Dermis blood vessel endothelial cell (primary cell): Measurements from ENCODE around the gene AGXT. TPM values are rescaled to one million over a fixed set of nuclear protein-coding genes. Genes with fewer than 3 reads are reported as not detected.

Experiments
- DNase-seq: peaks from one replicate; pipeline ENCODE4 v3.0.0; 2010
- total RNA-seq: library from RNA; depleted of rRNA; stranded (reverse); fragments of >200 nt; gene quantifications from 2 replicates; pipeline ENCODE4 v1.2.3, GENCODE V29; 2014

AGXT gene
- not detected in 2 replicates for total RNA-seq

DNA sequence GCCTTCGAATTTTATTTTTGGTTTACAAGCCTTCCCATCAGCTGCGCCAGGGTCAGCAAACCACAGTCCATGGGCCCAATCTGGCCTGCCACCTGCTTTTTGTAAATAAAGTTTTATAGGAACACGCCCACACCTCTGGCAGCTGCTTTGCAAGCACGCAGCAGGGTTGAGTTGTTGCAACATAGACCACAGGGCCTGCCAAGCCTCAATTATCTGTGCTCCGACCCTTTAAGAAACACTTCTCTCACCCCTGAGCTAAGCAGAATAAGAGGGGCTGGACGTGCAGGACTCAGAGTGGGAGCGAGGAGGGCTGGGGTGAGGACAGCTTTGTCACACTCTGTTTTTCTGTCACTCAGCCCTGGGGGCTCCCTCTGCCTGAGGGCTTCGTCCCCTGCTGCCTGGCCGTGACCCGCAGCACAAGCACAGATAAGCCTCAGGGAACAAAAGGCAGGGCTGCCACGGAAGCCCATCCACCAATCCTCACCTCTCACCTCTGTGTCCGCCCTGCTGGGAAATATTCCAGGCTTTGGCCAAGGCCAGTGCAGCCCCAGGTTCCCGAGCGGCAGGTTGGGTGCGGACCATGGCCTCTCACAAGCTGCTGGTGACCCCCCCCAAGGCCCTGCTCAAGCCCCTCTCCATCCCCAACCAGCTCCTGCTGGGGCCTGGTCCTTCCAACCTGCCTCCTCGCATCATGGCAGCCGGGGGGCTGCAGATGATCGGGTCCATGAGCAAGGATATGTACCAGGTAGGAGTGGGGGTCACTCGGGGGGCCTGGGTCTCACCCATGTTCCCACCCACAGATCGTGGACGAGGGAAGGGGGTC lies at the start of gene AGXT:
Gene AGXT (plus strand): TSS at position 539 of the 823 bp plus-strand sequence. CDS start 42 bp downstream, at position 581.
- DNase-seq: no peak

DNA sequence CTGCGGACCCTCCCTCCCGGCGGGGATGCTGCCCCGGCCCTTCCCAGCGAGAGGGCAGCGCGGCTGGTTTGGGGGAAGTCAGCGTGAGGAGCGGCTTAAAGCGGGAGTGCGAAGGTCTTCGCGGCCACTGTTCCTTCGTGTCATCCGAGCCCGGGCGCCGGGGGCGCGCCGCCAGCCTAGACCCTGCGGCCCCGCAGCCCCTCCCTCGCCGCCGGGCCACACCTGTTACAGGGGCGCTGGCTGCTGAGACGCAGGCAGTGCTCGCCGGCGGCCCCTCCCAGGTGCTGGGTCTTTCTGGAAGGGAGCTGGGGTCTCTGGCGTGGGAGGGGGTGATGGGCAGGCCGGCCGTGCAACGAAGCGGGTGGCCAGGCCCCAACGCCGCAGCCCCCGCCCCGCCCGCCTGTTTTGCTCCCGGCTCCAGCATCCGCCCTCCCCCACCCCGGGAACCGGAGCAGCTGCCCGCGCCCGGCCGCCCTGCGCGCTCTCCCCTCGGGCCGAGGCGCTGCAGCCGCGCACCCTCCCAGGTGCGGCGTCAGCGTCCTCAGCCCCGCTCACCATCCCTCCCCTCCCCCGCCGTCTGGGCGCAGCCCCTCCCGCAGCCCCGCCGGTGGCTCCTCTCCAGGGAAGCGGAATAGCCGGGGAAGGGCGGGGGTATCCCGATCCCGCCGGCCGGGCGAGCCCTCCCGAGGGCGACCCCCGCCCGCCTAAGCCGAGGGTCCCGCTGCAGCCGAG lies 49.3 kb upstream of the AGXT start:
- DNase-seq: no peak

DNA sequence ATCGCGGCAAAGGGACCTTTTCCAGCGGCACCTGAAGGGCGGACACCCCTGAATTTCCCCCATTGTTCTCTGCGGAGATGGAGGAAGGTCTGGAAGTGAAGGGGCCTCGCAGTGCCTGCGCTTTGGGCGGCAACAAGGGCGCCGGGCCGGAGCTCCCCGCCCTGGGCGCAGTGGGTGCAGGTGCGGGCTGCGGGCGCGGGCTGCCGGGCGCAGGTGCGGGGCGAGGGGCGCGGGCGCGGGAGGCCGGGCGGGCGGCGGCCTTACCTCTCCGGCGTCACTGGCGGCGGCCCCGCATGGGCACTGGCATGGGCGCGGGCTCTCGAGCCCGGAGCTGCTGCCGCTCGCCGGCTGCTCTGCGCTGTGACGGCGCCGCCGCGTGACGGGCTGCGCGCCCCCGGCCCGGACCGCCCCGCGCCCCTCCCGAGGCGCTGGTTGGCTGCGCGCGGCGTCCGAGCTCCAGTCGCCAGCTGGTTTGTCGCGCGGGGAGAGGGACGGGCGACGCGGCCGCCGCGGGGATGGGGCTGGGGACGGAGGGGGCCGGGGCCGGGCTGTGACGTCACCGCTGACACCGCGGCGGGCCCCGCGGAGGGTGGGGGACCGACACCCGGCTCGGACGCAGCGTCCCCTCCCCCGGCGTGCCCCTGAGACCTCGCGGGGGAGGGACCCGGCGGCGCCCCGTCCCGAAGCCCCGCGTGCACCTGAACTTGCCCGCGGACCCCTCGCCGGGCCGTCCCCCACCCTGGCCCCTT lies 48.6 kb upstream of the AGXT start, which contains the start of gene KIF1A:
Gene KIF1A (minus strand): TSS at position 362 of the 749 bp plus-strand sequence. CDS start 22,467 bp downstream, outside the sequence.
- DNase-seq: no peak

DNA sequence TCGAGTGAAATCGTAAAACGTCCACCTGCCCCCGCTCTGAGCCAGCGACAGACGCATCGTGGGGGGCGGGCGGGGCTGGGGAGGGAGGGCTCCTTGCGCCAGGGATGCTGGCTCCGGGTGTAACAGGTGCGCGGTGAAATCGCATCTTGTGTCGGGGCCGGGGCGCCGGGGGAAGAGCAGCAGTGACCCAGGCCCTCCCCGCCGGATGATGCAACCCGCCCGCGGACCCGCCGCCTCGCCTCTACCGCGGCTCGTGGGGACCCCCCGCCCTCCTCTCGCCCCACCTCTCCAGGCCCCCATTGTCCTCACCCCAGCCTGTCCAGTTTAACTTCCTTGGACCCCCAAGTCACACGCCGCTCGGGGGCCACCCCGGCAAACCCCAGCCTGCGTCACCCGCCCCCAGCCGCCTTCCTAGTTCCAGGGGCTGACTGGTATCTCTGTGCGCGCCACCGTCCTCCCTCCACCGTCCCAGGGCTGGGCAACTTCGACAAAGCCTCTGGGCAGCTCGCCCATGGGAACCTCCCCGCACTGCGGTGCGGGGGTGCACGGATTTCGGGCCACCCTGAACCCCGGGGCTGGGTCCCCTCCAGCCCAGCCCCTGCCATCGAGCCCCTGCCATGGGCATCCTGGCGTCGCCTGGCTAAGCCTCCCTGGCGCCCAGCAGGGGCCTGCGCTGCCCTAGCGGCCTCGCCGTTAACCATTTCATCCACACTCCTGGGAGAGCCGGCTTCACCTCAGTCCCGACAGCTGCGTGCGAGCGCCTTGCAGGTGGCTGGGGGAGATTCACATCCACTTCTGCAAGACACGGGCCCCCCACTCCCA lies 47.8 kb upstream of the AGXT start:
- peak; percentile 11 for DNase-seq

DNA sequence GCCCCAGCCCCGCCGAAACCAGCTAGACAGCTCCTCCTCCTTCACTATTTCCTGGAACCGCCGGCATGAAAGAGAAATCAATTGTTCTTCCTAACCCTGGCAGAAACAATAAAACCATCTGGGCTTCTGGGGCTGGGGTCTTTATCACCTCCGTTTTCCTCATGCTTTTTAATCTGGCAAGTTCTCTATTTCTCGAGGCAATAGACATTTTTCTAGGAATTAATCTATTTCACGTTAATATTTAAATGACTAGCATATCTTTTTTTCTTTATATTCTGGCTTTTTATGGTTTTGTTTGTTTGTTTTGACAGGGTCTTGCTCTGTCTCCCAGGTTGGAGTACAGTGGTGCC lies 47.2 kb upstream of the AGXT start:
- DNase-seq: no peak

DNA sequence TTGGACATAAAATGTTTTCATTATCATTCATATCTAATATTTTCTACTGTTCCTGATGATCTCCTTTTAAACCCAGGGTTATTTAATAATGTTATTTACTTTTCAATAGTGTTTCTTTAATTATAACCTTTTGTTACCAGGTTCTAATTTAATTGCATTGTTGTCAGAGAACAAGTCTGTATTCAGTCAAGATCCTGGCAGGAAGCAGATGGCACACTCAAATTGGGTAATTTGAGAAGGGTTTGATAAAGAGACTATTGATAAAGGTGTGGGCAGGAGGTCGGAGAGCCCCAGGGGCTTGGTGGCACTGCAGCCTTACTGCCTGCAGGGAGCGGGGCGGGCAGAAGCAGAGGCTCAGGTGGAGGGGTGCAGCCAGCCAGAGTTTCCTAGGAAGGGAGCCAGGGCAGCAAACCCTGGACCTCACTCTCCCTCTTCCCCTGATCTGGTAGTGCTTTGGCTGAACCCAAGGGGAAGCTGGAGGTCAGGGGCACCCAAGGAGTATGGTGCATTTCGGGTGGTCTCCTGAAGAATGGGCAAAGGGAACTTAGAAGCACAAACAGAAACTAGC lies 46.3 kb upstream of the AGXT start:
- no peak for DNase-seq

DNA sequence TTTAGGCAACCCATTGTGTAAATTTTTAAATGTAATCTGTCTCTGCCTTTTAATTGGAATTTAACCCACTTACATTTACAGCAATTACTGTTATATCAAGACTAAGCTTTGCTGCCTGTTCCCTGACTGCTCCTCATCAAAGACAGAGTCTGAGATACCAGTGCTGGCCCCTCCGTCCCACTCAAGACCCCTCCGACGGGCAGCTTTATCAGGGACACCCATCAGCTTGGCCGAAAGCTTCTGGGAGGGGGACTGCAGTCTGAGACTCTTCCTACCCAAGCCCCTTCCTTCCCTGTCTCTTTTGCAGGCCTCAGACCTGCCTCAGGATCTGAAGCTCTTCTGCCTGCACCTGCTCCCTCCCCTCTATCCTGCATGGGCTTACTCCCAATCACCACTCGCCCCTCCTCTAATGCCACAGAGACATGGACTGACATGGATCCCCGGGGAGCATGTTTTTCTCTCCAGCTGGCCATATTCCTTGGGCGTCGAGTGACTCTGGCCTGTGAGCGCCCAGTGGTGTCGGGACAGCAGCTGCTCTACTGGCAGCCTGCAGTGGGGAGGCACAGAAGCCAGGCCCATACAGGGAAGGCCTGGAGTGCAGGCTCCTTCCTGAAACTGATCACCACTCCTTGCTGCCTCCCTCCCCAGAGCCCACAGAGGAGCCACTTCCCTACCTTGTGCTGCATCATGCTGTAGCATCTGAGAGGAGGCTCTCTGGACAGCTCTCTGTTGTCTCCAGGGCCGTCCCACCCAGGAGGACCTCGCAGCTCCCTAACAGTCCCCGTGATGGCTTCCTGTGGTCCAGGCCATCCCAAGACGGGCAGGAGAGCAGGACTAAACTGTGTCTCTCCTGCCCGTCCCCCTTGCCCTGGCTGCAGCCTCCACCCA lies 44.9 kb upstream of the AGXT start:
- DNase-seq: no peak

DNA sequence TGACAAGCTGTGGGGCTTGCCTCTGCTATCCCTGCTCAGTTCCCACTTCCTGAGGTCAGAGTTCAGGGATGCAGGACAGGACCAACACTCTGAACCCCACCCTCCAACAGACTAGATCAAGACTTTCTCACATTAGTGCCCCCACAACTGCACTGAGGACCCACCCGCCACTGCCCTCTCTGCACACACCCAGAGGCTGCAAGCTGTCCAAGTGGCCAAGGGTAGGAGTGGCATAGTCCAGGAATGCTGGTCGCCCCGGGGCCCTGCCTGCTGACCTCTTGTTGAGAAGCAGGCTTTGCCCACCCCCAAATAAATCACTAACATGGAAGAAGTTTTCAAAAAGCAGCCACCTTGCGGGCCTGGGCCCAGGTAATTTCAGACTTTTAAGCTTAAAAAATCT lies 43.1 kb upstream of the AGXT start:
- DNase-seq: no peak

DNA sequence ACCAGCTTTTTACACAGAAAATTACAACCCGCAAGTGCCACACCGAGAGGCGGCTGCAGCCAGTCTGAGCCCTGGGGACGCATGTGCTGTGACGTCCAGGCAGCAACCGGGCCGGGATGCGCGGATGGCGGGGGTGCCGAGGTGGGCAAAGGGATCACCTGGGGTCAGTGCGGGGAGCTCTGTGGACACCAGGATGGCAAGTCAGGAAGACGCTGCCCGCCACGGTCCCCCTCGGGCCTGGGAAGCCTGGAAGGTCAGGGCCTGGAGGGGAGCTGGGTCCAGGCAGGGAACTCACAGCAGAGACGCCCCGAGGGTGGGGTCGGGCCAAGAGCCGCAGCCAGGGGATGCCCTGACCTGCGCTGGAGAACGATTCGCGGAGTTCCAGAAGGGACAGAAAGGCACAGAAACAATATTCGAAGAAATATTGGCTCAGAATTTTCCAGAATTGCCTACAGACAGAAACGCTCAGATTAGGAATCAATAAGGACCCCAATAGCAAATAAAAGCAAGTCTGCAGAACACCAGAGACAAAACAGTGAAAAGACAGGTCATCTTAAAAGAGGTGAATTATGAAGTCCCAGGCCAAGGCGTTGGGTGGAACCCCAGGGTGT lies 36.9 kb upstream of the AGXT start:
- DNase-seq: no peak

DNA sequence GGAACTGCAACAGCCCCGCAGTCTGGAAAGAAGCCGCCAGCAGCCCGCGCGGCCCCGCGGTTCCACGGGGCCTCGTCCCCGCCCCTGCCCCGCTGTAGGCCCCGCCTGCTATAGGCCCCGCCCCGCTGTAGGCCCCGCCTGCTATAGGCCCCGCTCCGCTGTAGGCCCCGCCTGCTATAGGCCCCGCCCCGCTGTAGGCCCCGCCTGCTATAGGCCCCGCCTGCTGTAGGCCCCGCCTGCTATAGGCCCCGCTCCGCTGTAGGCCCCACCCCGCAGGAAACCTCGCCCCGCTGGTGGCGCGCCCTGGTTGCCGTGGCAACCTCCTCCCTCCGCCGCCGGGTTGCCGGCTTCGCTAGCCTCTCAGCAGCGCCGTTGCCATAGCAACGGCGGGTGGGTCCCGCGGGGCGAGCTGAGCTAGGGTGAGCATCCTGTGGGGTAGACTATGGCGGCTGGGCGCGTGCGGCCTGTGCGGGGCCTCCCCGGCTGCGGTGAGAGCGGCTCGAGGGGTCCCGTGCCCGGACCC lies 36.4 kb upstream of the AGXT start:
- peak; percentile 82 for DNase-seq

DNA sequence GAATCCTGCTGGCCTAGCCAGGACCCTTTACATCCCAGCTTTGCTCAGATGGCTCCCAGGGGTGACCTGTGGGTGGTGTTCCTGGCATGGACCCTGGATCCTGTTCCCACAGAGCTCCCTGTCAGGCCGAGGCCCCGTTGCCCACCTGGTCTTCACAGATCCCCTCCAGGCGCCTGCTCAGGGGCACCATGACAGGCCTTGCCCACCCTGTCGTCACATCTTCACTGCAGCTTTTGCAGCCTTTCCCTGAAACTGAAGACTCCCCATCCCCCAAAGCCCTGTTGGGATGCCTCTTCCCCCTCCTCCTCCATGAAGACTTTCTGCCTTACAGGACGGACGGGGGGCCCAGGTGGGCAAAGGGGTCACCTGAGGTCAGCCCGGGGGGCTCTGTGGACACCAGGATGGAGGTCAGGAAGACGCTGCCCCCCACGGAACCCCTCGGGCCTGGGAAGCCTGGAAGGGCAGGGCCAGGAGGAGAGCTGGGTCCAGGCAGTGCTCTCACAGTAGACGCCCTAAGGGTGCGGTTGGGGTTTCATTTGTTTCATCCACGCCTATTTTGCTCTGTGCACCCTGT lies 35.6 kb upstream of the AGXT start:
- DNase-seq: no peak

DNA sequence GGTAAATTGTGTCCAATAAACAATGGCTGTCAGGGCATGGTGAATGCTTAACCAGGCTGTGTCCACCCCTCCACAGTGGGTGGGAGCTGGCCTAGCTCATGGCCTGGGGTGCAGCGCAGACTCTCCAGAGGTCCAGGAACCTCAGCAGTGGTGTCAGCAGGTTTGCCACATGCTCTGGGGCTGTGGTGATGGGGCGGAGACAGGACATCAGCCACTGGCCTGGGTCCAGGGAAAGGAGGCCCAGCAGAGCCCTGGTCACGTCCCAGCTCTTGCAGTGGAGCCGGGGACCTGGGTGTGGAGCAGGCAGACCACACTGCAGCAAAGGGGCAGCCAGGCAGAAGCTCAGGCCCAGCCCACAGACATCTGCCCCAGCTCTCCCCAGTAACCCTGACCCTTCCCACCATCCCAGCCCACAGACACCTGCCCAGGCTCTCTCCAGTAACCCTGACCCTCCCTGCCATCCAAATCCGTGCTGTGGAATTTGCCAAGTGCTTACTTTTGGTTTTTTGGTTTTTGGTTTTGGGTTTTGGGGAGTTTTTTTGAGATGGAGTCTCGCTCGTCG lies 34.8 kb upstream of the AGXT start:
- no peak for DNase-seq

DNA sequence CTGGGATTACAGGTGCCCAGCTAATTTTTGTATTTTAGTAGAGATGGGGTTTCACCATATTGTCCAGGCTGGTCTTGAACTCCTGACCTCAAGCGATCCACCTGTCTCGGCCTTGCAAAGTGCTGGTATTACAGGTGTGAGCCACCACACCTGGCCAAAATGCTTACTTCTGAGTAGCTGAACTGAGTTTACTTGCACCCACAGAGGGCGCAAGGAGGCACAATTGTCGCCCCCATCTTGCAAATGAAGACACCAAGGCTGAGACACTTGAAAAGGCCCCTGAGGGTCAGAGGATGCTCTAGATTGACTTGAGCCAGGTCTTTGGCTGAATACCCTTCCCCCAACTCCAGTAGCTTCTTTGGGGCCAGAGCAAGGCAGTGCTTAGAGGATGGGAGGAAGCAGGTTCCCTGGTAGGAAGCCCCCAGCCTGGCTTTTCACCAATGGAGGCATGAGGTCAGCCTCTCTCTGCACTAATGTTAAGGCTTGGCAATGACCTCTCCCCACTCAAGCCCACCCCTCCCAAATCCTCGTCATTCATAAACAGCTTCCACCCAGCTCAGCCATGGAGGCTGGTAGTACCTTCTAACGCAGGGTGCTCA lies 34.1 kb upstream of the AGXT start:
- no peak for DNase-seq

DNA sequence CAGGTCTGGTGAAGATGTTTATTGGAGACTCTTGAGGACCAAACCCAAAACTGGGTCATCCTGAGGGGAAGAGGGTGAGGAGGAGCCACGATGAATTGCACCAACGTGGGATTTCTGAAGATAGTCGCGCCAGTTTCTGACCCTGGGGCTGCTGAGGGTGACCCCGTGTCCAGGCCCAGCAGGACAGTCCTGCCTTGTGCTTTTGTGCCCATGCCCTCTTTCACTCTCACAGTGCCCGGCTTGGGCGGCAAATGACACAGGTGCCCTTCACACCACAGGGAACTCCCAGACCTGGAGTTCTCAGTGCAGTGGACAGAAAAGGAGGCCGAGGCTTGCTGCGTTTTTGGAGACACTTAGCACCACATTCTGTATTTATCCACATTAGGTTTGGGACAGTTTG lies 33.1 kb upstream of the AGXT start:
- no peak for DNase-seq

DNA sequence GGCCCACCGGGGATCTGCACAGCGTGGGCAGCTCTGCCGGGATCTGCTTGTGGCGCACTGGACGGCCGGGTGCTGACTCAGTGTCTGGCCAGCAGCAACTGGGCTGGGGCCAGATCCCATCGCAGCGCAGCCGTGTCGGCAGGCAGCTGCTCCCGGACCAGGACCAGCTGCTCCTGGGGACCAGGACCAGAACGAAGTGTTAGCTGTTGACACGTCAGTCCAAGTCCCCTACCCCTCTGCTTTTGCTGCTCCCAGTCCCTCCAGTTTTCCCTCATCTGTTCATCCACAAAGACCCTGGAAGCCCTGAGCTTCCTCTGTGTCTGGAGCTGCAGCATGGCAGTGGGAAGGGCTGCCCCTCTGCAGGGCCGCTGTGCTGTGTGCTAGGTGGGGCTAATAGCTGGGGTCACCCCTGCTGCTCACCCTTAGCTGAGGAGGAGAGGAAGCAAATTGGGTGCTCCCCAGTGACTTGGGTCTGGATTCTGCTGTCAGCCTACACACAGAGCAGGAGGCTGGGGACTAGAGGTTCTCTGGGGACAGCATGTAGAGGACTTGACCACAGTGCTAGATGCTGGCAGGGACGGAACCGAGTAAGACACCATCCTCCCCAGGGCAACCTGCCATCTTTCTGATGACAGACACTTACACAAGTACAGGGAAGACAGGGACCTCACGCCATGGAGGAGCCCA lies 31.7 kb upstream of the AGXT start:
- no peak for DNase-seq

DNA sequence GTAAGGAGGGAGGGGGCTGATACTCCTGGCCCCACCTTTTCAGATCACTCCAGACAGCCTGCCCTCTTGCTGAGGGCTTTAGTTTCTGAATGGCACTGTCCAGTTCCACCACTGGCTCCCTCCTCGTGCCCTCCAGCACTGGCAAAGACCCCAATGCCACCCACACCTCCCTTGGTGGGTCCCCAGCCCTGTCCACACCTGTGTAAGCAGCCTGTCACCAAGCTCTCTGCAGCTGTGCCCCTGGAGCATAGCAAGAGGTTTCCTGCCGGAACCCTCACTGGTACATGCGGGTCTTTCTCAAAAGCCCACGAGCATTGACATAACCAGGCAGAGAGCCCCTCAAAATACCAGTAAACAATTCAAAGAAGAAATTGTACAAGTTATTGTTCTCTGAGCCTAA lies 31.0 kb upstream of the AGXT start:
- no peak for DNase-seq

DNA sequence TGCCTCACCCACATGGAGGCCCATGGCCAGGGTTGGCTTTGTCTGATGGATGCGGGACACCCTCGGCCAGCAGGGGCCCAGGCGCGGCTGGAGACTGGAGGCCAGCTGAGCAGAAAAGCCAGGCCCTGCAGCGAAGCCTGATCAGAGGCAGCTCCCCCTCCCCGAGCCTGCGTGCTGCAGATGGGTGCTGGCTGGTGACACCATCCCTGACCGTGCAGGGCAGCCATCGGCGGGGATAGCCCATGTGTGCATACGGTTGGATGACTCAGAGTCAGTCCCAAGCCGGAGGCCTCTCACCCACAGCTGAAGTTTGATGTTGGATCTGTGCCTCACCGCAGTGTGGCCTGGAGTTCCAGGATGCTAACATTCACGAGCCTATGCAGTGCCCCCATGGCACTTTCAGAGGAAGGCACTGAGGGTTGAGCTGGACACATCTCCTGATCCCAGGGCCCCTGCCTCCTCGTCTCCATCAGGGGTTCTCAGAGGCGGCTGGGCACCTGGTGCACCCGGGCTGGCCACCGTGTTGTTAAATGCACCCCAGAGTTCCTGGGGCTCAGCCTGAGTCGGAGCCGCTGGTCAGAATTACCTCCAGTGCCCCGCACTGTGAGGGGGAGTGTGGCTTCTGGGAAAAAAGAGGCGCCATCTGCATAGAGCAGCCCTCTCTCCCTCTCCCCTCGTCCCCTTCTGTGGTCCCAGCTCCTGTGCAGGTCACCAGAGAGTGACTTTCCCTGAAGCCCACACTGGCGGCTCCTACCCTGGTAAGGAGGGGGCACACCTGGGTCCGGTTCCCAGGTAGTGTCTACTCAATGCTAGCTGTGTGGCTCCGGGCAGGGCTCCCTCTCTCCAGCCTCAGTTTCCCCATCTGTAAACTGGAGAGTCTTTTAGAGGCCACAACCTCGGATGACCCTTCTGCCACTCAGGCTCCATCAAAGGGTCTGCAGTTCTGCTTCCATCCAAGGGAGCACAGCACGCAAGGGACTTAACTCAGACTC lies 29.2 kb upstream of the AGXT start:
- DNase-seq: no peak
